ENCODE measurements around the gene ZSCAN9. TPM values are rescaled to one million over a fixed set of nuclear protein-coding genes. Genes with fewer than 3 reads are reported as not detected.

Gene ZSCAN9
- total RNA-seq, 1 donor, result 11.7 TPM

GRCh38 chr6:28280595-28281287 is 55.7 kb downstream of the ZSCAN9 start:
- TF ChIP-seq CTCF (IDR thresholded peaks at IDR 0.05; ENCODE audit: insufficient read depth, low read depth, low read length), result no peak
- no peak for DNase-seq (ENCODE audit: low read depth)
- H3K4me3 ChIP-seq (ENCODE audit: low read depth, low read length), result peak overlapping the region; percentile 80

DNA sequence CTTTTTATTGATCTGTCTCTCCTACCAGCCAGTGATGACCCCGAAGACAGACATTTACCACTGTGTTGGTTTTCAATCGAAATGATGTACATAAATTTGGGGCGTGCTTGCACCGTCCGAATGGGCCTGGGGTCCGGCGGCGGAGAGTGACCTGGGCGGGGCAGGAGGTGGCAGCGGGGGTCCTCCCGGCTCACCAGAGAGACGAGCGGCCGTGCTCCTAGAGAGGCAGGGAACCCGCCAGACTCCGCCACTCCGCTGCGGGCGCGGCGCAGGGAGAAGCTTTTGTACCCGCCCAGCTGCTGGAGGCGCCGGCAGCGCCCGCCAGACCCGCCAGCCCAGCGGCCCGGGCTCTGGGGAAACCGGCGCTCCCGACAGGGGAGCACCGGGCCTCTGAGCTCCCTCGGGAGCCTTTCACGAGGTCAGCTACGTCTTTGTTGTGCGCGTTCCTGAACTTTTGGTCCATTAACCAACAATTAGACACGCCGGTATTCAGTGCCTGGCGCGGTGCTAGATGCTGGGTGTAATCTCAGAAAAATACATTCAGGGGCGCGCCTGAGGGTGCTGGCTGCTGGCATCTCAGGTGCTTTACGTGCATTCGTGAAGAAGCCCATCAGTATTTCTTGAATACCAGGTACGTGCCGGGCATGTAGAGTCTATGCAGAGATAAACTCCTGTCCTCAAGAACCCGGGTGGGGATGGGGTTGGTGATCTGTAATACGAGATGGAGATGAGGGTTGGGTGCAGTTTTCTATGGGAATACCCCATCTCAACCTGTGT is 56.4 kb downstream of the ZSCAN9 start, which contains the start of gene PGBD1:
Gene PGBD1 (plus strand): TSS at position 285 of the 777 bp plus-strand sequence. CDS start 2,242 bp downstream, outside the sequence.
- peak within 1 kb of the TSS; percentile 80 for H3K4me3 ChIP-seq (ENCODE audit: low read depth, low read length)
- DNase-seq (ENCODE audit: low read depth), result peak; percentile 72
- TF ChIP-seq CTCF (IDR thresholded peaks at IDR 0.05; ENCODE audit: insufficient read depth, low read depth, low read length), result no peak

DNA sequence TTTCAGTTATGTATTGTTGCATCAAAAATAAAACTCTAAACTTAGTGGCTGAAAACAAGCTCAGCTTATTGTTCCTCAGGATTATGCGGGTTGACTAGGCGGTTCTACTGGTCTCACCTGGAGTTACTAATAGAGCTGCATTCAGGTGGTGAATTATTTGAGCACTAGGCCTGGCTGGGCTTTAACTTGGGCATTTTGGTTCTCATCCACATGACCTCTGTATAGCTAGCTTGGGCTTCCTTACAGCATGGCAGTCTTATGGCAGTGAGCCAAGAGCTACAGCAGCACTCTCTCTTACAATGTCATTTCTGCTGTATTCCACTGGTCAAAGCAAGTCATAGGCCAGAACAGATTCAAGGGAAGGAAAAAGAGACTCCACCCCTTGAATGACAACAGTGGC is 57.9 kb downstream of the ZSCAN9 start:
- TF ChIP-seq CTCF (IDR thresholded peaks at IDR 0.05; ENCODE audit: insufficient read depth, low read depth, low read length), result no peak
- H3K4me3 ChIP-seq (ENCODE audit: low read depth, low read length), result no peak overlapping the region
- no peak for DNase-seq (ENCODE audit: low read depth)

Other genes with a start within 250 kb of the ZSCAN9 start
- gene ZNF165, start 144.7 kb upstream of the ZSCAN9 start, total RNA-seq, result 0.32 and 0.86 TPM in 2 replicates
- gene ZSCAN16, start 100.7 kb upstream of the ZSCAN9 start, total RNA-seq, result 2.2 and 3.2 TPM in 2 replicates
- 14.5 and 20.3 TPM in 2 replicates for gene ZKSCAN8, start 83.4 kb upstream of the ZSCAN9 start, total RNA-seq
- 5.2 and 5.5 TPM in 2 replicates for gene ZKSCAN4, start 27.0 kb downstream of the ZSCAN9 start, total RNA-seq
- gene NKAPL, start 34.0 kb downstream of the ZSCAN9 start, total RNA-seq, result 0.64 and 1.7 TPM in 2 replicates
- gene ZSCAN26, start 41.9 kb downstream of the ZSCAN9 start, total RNA-seq, result 8.7 and 21.6 TPM in 2 replicates
- 5.6 and 6.8 TPM in 2 replicates for gene PGBD1, start 56.3 kb downstream of the ZSCAN9 start, total RNA-seq
- gene ZSCAN31, start 110.9 kb downstream of the ZSCAN9 start, total RNA-seq, result 3.5 and 3.9 TPM in 2 replicates
- gene ZKSCAN3, start 124.7 kb downstream of the ZSCAN9 start, total RNA-seq, result 3.2 and 4.7 TPM in 2 replicates
- 6.9 and 8.1 TPM in 2 replicates for gene ZSCAN12, start 174.5 kb downstream of the ZSCAN9 start, total RNA-seq
- 4.3 and 9.0 TPM in 2 replicates for gene ZSCAN23, start 218.2 kb downstream of the ZSCAN9 start, total RNA-seq

Measured in fibroblast of villous mesenchyme (primary cell).